ENCODE results near the gene ATP2C2. TPM values are rescaled to one million over a fixed set of nuclear protein-coding genes. Genes with fewer than 3 reads are reported as not detected.

ATP2C2 gene
- total RNA-seq, 4 donors from 2014 or later, result 12.9 to 26.9 (median 18.6) TPM

GRCh38 chr16:84454611-84455010, 86.3 kb downstream of the ATP2C2 start:
- DNase-seq, result no peak
- TF ChIP-seq, protein P1, sequence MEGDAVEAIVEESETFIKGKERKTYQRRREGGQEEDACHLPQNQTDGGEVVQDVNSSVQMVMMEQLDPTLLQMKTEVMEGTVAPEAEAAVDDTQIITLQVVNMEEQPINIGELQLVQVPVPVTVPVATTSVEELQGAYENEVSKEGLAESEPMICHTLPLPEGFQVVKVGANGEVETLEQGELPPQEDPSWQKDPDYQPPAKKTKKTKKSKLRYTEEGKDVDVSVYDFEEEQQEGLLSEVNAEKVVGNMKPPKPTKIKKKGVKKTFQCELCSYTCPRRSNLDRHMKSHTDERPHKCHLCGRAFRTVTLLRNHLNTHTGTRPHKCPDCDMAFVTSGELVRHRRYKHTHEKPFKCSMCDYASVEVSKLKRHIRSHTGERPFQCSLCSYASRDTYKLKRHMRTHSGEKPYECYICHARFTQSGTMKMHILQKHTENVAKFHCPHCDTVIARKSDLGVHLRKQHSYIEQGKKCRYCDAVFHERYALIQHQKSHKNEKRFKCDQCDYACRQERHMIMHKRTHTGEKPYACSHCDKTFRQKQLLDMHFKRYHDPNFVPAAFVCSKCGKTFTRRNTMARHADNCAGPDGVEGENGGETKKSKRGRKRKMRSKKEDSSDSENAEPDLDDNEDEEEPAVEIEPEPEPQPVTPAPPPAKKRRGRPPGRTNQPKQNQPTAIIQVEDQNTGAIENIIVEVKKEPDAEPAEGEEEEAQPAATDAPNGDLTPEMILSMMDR (IDR thresholded peaks at IDR 0.05), result no peak
- TF ChIP-seq POLR2A (IDR thresholded peaks at IDR 0.05), result no peak
- Histone ChIP-seq H3K27me3 (no peaks in the 10 kb centered on the region), H3K4me3 (replicated peaks in 1 of 3) (no peak overlapping the region), H3K4me1 (no peaks in the 10 kb centered on the region), H3K9me3 (no peaks in the 10 kb centered on the region), H3K27ac (no peak overlapping the region), H3K36me3 (no peaks in the 10 kb centered on the region)
- intact Hi-C loops (cut with DNase I), result no loop called here
- 95 to 96% methylated on average over 9 to 13 of the region's 13 CpGs for WGBS, 2 donors

- Histone ChIP-seq H3K27ac (no peak overlapping the region), H3K9me3 (no peaks in the 10 kb centered on the region), H3K27me3 (no peaks in the 10 kb centered on the region), H3K4me1 (no peaks in the 10 kb centered on the region), H3K36me3 (no peaks in the 10 kb centered on the region), H3K4me3 (replicated peaks in 1 of 3) (no peak overlapping the region)
- intact Hi-C loops (cut with DNase I), result no loop called here
- no peak for DNase-seq
- 90 to 97% methylated on average over 5 to 9 of the region's 9 CpGs for WGBS, 2 donors
- TF ChIP-seq, protein P1 (IDR thresholded peaks at IDR 0.05), result no peak
- no peak for TF ChIP-seq POLR2A (IDR thresholded peaks at IDR 0.05)
These were observed 86.7 kb downstream of the ATP2C2 start for GRCh38 chr16:84455031-84455430.

- Histone ChIP-seq H3K9me3 (no peaks in the 10 kb centered on the region), H3K4me1 (no peaks in the 10 kb centered on the region), H3K36me3 (peaks cover 0 to 3% of the 10 kb centered on the region in 2 donors), H3K27me3 (no peaks in the 10 kb centered on the region), H3K4me3 (replicated peaks in 1 of 3) (no peak overlapping the region), H3K27ac (no peak overlapping the region)
- WGBS, 2 donors, result 92 to 95% methylated on average over 24 to 38 of the region's 38 CpGs
- no peak for DNase-seq
- intact Hi-C loops (cut with DNase I), result no loop called here
- TF ChIP-seq POLR2A (IDR thresholded peaks at IDR 0.05), result no peak
- TF ChIP-seq, protein P1 (IDR thresholded peaks at IDR 0.05), result no peak
These were observed 90.5 kb downstream of the ATP2C2 start for GRCh38 chr16:84458606-84459532.

GRCh38 chr16:84459533-84459894, 91.2 kb downstream of the ATP2C2 start:
- 93% methylated on average over 2 of the region's 2 CpGs for WGBS, 2 donors
- peaks cover 0 to 3% of the 10 kb centered on the region in 2 donors for H3K36me3 ChIP-seq
- no peak for DNase-seq
- H3K4me1 ChIP-seq, result no peaks in the 10 kb centered on the region
- no peak for TF ChIP-seq POLR2A (IDR thresholded peaks at IDR 0.05)
- TF ChIP-seq, protein P1 (IDR thresholded peaks at IDR 0.05), result no peak
- H3K4me3 ChIP-seq (replicated peaks in 1 of 3), result no peak overlapping the region
- intact Hi-C loops (cut with DNase I), result no loop called here
- no peak overlapping the region for H3K27ac ChIP-seq
- H3K9me3 ChIP-seq, result no peaks in the 10 kb centered on the region
- H3K27me3 ChIP-seq, result no peaks in the 10 kb centered on the region

GRCh38 chr16:84459941-84460405, 91.6 kb downstream of the ATP2C2 start:
- no peak for TF ChIP-seq POLR2A (IDR thresholded peaks at IDR 0.05)
- TF ChIP-seq, protein P1 (IDR thresholded peaks at IDR 0.05), result no peak
- H3K9me3 ChIP-seq, result no peaks in the 10 kb centered on the region
- no peaks in the 10 kb centered on the region for H3K27me3 ChIP-seq
- WGBS, 2 donors, result 79 to 91% methylated on average over 6 to 14 of the region's 14 CpGs
- DNase-seq, result no peak
- H3K4me3 ChIP-seq (replicated peaks in 1 of 3), result no peak overlapping the region
- no peaks in the 10 kb centered on the region for H3K4me1 ChIP-seq
- H3K27ac ChIP-seq, result no peak overlapping the region
- intact Hi-C loops (cut with DNase I), result no loop called here
- peaks cover 0 to 3% of the 10 kb centered on the region in 2 donors for H3K36me3 ChIP-seq
